HepG2 (cell line): ENCODE results near the gene POLH. TPM values are rescaled to one million over a fixed set of nuclear protein-coding genes. Genes with fewer than 3 reads are reported as not detected.

ENCODE experiments used
- DMAP1 ChIP-seq: IDR thresholded peaks from 2 replicates; pipeline ENCODE4 v1.6.1; 2016
- EP300 ChIP-seq, 3 experiments: sonication (generic) in 1 of 3; formaldehyde crosslinking in 1 of 3; IDR thresholded peaks; 2 replicates each; pipeline versions ENCODE4 v1.5.1 to v1.6.1; 2011 to 2020; ENCODE audit warnings: low read depth in 2 of 3, low read length in 2 of 3, borderline replicate concordance in 1 of 3, improper control_type of control experiment in 1 of 3, mild to moderate bottlenecking in 1 of 3, missing genetic modification reagents in 1 of 3, moderate library complexity in 1 of 3
- FIP1L1 ChIP-seq: fragments of 200-400 bp; formaldehyde crosslinking; IDR thresholded peaks from 2 replicates; pipeline ENCODE4 v1.6.1; 2018; ENCODE audit warnings: low read depth, mild to moderate bottlenecking, low read length, moderate library complexity, borderline replicate concordance; ENCODE audit not compliant: insufficient read depth
- MTA1 ChIP-seq: sonication (generic); formaldehyde crosslinking; IDR thresholded peaks from 2 replicates; pipeline ENCODE4 v1.4.0; 2020; ENCODE audit warnings: missing genetic modification reagents, mild to moderate bottlenecking, borderline replicate concordance
- NFRKB ChIP-seq: fragments of 450-650 bp; IDR thresholded peaks from 2 replicates; pipeline ENCODE4 v1.6.1; 2017
- PREB ChIP-seq: sonication (generic); formaldehyde crosslinking; IDR thresholded peaks from 2 replicates; pipeline ENCODE4 v1.4.0; 2020; ENCODE audit warnings: missing genetic modification reagents
- SATB2 ChIP-seq: sonication (generic); formaldehyde crosslinking; IDR thresholded peaks from 2 replicates; pipeline ENCODE4 v1.5.0; 2020; ENCODE audit warnings: missing genetic modification reagents
- SRSF1 ChIP-seq: fragments of 200-400 bp; formaldehyde crosslinking; optimal IDR thresholded peaks from 2 replicates; pipeline ENCODE3; 2017; ENCODE audit warnings: mild to moderate bottlenecking, low read depth, low read length, moderate library complexity
- SRY ChIP-seq: sonication (generic); formaldehyde crosslinking; IDR thresholded peaks from 2 replicates; pipeline ENCODE4 v1.8.0; 2022; ENCODE audit warnings: mild to moderate bottlenecking, missing genetic modification reagents
- SSRP1 ChIP-seq: IDR thresholded peaks from 2 replicates; pipeline ENCODE4 v1.6.1; 2016; ENCODE audit warnings: control low read depth
- THYN1 ChIP-seq: sonication (generic); formaldehyde crosslinking; IDR thresholded peaks from 2 replicates; pipeline ENCODE4 v1.8.1; 2023; ENCODE audit warnings: low read depth, mild to moderate bottlenecking, moderate library complexity, missing genetic modification reagents, borderline replicate concordance
- ZNF24 ChIP-seq: fragments of 450-650 bp; IDR thresholded peaks from 2 replicates; pipeline ENCODE4 v1.6.1; 2017; ENCODE audit warnings: antibody characterized with exemption, mild to moderate bottlenecking
- ZNF605 ChIP-seq: sonication (generic); formaldehyde crosslinking; IDR thresholded peaks from 2 replicates; pipeline ENCODE4 v1.8.0; 2022; ENCODE audit warnings: mild to moderate bottlenecking, missing genetic modification reagents
- ZNF703 ChIP-seq: sonication (generic); formaldehyde crosslinking; IDR thresholded peaks from 2 replicates; pipeline ENCODE4 v1.5.1; 2020; ENCODE audit warnings: missing genetic modification reagents, mild to moderate bottlenecking, moderate library complexity, borderline replicate concordance
- ZNF761 ChIP-seq: sonication (generic); formaldehyde crosslinking; conservative IDR thresholded peaks from 2 replicates; pipeline ENCODE4 v1.4.0; 2020; ENCODE audit warnings: mild to moderate bottlenecking, missing genetic modification reagents
- polyA plus RNA-seq, 8 experiments: library from polyadenylated mRNA; depleted of rRNA in 3 of 8; stranded (reverse) in 7 of 8; unstranded in 1 of 8; fragments of >200 nt; fragmentation: Illumina TruSeq in 4 of 8; extraction: Trizol in 4 of 8; gene quantifications; 2 replicates each; pipeline versions ENCODE4 v1.2.1 to v1.2.3, GENCODE V29; 2011 to 2016; ENCODE audit warnings: low read depth in 4 of 8, missing spikeins in 1 of 8, mixed read lengths in 1 of 8; ENCODE audit not compliant: insufficient read depth in 1 of 8
- total RNA-seq, 5 experiments: library from RNA; depleted of rRNA; stranded (reverse); fragments of >200 nt; fragmentation: Illumina TruSeq; extraction: Trizol; gene quantifications; 2 replicates each; pipeline ENCODE4 v1.2.3, GENCODE V29; 2016; ENCODE audit warnings: low read depth in 1 of 5
- TF ChIP-seq, protein P1 (sequence below): sonication (generic); formaldehyde crosslinking; conservative IDR thresholded peaks from 2 replicates; pipeline ENCODE4 v1.4.0; 2020; ENCODE audit warnings: mild to moderate bottlenecking, missing genetic modification reagents, moderate library complexity
- TF ChIP-seq, protein P2 (sequence below): sonication (generic); formaldehyde crosslinking; IDR thresholded peaks from 2 replicates; pipeline ENCODE4 v1.4.0; 2020; ENCODE audit warnings: mild to moderate bottlenecking, missing genetic modification reagents, borderline replicate concordance

Gene POLH
- total and polyA plus RNA-seq, 2 of the 13 experiments (the other 11 are each of a cell fraction or from before 2014, with no cell fraction given) = 11.6 to 25.0 TPM

GRCh38 chr6:43628393-43629103 is 52.6 kb downstream of the POLH start (continued):
- no peak; the same call in 1 of the 2 replicates for TF ChIP-seq ZNF761 (CRISPR knock-in tag)
- TF ChIP-seq SRY (CRISPR knock-in tag) = 0 out of 2 replicates have a peak, but pooled peaks have one; percentile 46
- TF ChIP-seq, protein P1, sequence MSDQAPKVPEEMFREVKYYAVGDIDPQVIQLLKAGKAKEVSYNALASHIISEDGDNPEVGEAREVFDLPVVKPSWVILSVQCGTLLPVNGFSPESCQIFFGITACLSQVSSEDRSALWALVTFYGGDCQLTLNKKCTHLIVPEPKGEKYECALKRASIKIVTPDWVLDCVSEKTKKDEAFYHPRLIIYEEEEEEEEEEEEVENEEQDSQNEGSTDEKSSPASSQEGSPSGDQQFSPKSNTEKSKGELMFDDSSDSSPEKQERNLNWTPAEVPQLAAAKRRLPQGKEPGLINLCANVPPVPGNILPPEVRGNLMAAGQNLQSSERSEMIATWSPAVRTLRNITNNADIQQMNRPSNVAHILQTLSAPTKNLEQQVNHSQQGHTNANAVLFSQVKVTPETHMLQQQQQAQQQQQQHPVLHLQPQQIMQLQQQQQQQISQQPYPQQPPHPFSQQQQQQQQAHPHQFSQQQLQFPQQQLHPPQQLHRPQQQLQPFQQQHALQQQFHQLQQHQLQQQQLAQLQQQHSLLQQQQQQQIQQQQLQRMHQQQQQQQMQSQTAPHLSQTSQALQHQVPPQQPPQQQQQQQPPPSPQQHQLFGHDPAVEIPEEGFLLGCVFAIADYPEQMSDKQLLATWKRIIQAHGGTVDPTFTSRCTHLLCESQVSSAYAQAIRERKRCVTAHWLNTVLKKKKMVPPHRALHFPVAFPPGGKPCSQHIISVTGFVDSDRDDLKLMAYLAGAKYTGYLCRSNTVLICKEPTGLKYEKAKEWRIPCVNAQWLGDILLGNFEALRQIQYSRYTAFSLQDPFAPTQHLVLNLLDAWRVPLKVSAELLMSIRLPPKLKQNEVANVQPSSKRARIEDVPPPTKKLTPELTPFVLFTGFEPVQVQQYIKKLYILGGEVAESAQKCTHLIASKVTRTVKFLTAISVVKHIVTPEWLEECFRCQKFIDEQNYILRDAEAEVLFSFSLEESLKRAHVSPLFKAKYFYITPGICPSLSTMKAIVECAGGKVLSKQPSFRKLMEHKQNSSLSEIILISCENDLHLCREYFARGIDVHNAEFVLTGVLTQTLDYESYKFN (CRISPR knock-in tag) = no peak; the same call in 1 of the 2 replicates
- TF ChIP-seq EP300 (IDR thresholded peaks at IDR 0.05; ENCODE audit: low read depth in 2 of 2, low read length in 2 of 2) = no peak
- 0 out of 2 replicates have a peak, but pooled peaks have one; percentile 16 for TF ChIP-seq EP300 (CRISPR knock-in tag; IDR thresholded peaks at IDR 0.05; ENCODE audit: borderline replicate concordance)
- TF ChIP-seq, protein P2, sequence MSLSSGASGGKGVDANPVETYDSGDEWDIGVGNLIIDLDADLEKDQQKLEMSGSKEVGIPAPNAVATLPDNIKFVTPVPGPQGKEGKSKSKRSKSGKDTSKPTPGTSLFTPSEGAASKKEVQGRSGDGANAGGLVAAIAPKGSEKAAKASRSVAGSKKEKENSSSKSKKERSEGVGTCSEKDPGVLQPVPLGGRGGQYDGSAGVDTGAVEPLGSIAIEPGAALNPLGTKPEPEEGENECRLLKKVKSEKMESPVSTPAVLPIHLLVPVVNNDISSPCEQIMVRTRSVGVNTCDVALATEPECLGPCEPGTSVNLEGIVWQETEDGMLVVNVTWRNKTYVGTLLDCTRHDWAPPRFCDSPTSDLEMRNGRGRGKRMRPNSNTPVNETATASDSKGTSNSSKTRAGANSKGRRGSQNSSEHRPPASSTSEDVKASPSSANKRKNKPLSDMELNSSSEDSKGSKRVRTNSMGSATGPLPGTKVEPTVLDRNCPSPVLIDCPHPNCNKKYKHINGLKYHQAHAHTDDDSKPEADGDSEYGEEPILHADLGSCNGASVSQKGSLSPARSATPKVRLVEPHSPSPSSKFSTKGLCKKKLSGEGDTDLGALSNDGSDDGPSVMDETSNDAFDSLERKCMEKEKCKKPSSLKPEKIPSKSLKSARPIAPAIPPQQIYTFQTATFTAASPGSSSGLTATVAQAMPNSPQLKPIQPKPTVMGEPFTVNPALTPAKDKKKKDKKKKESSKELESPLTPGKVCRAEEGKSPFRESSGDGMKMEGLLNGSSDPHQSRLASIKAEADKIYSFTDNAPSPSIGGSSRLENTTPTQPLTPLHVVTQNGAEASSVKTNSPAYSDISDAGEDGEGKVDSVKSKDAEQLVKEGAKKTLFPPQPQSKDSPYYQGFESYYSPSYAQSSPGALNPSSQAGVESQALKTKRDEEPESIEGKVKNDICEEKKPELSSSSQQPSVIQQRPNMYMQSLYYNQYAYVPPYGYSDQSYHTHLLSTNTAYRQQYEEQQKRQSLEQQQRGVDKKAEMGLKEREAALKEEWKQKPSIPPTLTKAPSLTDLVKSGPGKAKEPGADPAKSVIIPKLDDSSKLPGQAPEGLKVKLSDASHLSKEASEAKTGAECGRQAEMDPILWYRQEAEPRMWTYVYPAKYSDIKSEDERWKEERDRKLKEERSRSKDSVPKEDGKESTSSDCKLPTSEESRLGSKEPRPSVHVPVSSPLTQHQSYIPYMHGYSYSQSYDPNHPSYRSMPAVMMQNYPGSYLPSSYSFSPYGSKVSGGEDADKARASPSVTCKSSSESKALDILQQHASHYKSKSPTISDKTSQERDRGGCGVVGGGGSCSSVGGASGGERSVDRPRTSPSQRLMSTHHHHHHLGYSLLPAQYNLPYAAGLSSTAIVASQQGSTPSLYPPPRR (CRISPR knock-in tag) = no peak; the same call in 1 of the 2 replicates
- TF ChIP-seq SSRP1 = no peak
- TF ChIP-seq ZNF605 (CRISPR knock-in tag) = peak; percentile 28; the same call in 1 of the 2 replicates
- TF ChIP-seq DMAP1 (CRISPR knock-in tag) = no peak
- TF ChIP-seq PREB = no peak
- TF ChIP-seq MTA1 = no peak
- no peak for TF ChIP-seq FIP1L1
- no peak for TF ChIP-seq NFRKB
- TF ChIP-seq ZNF24 = no peak
- TF ChIP-seq SRSF1 = peak; percentile 50
- no peak for TF ChIP-seq SATB2 (CRISPR knock-in tag)
- TF ChIP-seq THYN1 (CRISPR knock-in tag) = 0 out of 2 replicates have a peak, but pooled peaks have one; percentile 39
- no peak; the same call in 1 of the 2 replicates for TF ChIP-seq ZNF703
